ENCODE data around the gene CYP26B1. TPM values are rescaled to one million over a fixed set of nuclear protein-coding genes. Genes with fewer than 3 reads are reported as not detected.

CYP26B1 gene
- total RNA-seq, result 0.25 and 0.92 TPM in 2 replicates

GRCh38 chr2:72147303-72147971 lies at the start of gene CYP26B1:
Gene CYP26B1, minus strand, starts transcription at chr2:72147862. Its CDS starts 28 bp downstream, at chr2:72147834.

